Activated T-cell treated with anti-CD3 and anti-CD28 coated beads, Interleukin-2, amount 50 U/mL, for 1 hour (primary cell): ENCODE results near the gene NBEA.
"Not testable (repeated sequence)": the region's sequence is repeated elsewhere in the genome, so short reads cannot be mapped to it uniquely, and the experiment has no call there.

Experiments
- DNase-seq: peaks from one replicate; pipeline ENCODE4 v3.0.0-alpha.2; 2020

NBEA gene

GRCh38 chr13:34964558-34964957, 22.5 kb downstream of the NBEA start:
- DNase-seq, result no peak

GRCh38 chr13:34967851-34968562, 25.9 kb downstream of the NBEA start:
- DNase-seq, result no peak

- DNase-seq, result not testable (repeated sequence)
Measured at GRCh38 chr13:34969539-34969938, 27.5 kb downstream of the NBEA start.

GRCh38 chr13:34970961-34971360, 28.9 kb downstream of the NBEA start:
- no peak for DNase-seq

- DNase-seq, result no peak
Measured at GRCh38 chr13:34971473-34971872, 29.4 kb downstream of the NBEA start.

GRCh38 chr13:34985199-34985598, 43.1 kb downstream of the NBEA start:
- not testable (repeated sequence) for DNase-seq

- DNase-seq, result no peak
Measured at GRCh38 chr13:34988330-34988791, 46.3 kb downstream of the NBEA start.

- no peak for DNase-seq
Measured at GRCh38 chr13:34990399-34991214, 48.5 kb downstream of the NBEA start.

- DNase-seq, result no peak
Measured at GRCh38 chr13:34993470-34993869, 51.4 kb downstream of the NBEA start.

- not testable (repeated sequence) for DNase-seq
Measured at GRCh38 chr13:35003734-35004133, 61.7 kb downstream of the NBEA start.

- DNase-seq, result no peak
Measured at GRCh38 chr13:35005051-35005450, 63.0 kb downstream of the NBEA start.

GRCh38 chr13:35014606-35015213, 72.6 kb downstream of the NBEA start:
- DNase-seq, result no peak

GRCh38 chr13:35016362-35017112, 74.5 kb downstream of the NBEA start:
- no peak for DNase-seq

GRCh38 chr13:35025314-35025713, 83.2 kb downstream of the NBEA start:
- no peak for DNase-seq

GRCh38 chr13:35028338-35028867, 86.3 kb downstream of the NBEA start:
- no peak for DNase-seq

GRCh38 chr13:35039012-35039411, 96.9 kb downstream of the NBEA start:
- DNase-seq, result no peak

- DNase-seq, result no peak
Measured at GRCh38 chr13:35046587-35046986, 104.5 kb downstream of the NBEA start.

GRCh38 chr13:35055705-35056104, 113.6 kb downstream of the NBEA start:
- DNase-seq, result no peak

- no peak for DNase-seq
Measured at GRCh38 chr13:35057858-35058257, 115.8 kb downstream of the NBEA start.

- not testable (repeated sequence) for DNase-seq
Measured at GRCh38 chr13:35058585-35058984, 116.5 kb downstream of the NBEA start.

- DNase-seq, result no peak
Measured at GRCh38 chr13:35086667-35087066, 144.6 kb downstream of the NBEA start.

GRCh38 chr13:35092251-35092650, 150.2 kb downstream of the NBEA start:
- no peak for DNase-seq

- DNase-seq, result no peak
Measured at GRCh38 chr13:35092751-35093150, 150.7 kb downstream of the NBEA start.
